A204.1 (cell line): ENCODE data around the gene SDHAF3.
"Not testable (repeated sequence)": the region's sequence is repeated elsewhere in the genome, so short reads cannot be mapped to it uniquely, and the experiment has no call there.

Source experiments
- FAIRE-seq: peaks from 2 replicates; lab custom pipeline; 2012; peaks lifted over from hg19 to GRCh38; lab: Jason Lieb, UNC

The SDHAF3 gene

DNA sequence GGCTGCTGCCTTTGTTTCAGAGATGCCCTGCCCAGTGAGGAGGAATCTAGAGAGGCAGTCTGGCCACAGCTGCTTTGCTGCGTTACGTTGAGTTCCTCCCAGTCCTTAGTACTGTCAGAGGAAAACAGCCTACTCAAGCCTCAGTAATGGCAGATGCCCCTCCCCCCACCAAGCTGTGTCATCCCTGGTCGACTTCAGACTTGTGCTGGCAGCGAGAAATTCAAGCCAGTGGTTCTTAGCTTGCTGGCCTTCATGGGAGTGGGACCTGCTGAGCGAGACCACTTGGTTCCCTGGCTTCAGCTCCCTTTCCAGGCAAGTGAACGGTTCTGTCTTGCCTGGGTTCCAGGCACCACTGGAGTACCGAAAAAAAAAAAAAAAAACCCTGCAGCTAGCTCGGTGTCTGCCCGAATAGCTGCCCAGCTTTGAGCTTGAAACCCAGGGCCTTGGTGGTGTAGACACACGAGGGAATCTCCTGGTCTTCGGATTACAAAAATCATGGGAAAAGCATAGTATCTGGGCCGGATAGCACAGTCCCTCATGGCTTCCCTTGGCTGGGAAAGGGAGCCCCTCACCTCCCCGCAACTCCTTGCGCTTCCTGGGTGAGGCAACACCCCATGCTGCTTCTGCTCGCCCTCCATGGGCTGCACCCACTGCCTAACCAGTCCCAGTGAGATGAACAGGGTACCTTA, 9.1 kb downstream of the SDHAF3 start:
- FAIRE-seq, result no peak

DNA sequence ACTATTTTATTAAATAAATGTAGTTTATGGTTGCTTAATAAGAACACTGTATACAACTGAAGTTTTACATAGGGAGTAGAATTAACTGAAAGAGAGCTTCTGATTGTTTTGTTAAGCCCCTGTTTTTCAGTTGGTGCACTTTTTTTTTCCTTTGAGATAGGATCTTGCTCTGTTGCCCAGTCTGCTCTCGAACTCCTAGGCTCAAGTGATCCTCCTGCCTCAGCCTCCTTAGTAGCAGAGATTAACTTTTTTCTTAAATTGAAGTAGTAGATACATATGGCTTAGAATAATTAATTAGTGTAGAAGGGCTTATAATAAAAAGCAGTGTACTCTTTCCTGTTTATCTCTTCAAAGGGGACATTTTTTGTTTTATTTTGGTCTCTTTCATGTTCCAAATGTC, 11.2 kb downstream of the SDHAF3 start:
- no peak for FAIRE-seq

GRCh38 chr7:97130417-97131139, 13.1 kb downstream of the SDHAF3 start:
- no peak for FAIRE-seq

GRCh38 chr7:97133159-97133558, 15.7 kb downstream of the SDHAF3 start:
- no peak for FAIRE-seq

DNA sequence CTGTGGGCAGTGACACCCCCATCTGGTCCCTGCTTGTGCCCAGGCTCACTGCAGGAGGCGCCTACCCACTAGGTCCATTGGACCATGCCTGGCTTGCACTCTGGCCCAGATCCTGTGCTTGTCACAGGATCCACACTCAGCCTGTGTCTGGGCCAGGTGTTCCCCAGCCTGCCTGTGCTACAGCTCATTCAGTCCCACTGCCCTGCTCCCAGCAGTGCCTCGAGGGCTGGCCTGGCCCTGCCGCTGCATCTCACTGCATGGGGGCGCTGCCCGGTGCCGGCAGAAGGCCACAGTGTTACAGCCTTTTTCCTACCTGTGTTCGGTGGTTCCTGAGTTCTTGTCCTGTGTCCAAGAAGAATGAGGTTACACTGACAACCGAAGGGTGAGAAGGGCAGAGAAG, 21.3 kb downstream of the SDHAF3 start:
- FAIRE-seq, result no peak

DNA sequence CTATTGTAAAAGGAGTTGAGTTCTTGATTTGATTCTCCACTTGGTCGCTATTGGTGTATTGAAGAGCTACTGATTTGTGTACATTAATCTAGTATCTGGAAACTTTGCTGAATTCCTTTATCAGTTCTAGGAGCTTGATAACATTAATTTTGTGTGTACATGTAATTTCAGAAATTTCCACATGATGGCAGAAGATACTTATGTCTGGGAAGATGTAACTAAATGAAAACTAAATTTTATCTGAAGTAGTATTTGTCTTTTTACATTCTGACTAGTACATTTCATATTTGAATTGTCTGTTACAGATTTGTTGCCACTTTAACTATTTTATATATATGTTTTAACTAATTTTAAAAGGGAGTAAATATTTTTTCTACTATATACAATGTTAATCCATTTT, 27.6 kb downstream of the SDHAF3 start:
- peak; percentile 99 for FAIRE-seq

GRCh38 chr7:97149843-97150242, 32.3 kb downstream of the SDHAF3 start:
- FAIRE-seq, result no peak

GRCh38 chr7:97155897-97156418, 38.5 kb downstream of the SDHAF3 start:
- FAIRE-seq, result peak; percentile 53

GRCh38 chr7:97159984-97160383, 42.5 kb downstream of the SDHAF3 start:
- FAIRE-seq, result not testable (repeated sequence)

DNA sequence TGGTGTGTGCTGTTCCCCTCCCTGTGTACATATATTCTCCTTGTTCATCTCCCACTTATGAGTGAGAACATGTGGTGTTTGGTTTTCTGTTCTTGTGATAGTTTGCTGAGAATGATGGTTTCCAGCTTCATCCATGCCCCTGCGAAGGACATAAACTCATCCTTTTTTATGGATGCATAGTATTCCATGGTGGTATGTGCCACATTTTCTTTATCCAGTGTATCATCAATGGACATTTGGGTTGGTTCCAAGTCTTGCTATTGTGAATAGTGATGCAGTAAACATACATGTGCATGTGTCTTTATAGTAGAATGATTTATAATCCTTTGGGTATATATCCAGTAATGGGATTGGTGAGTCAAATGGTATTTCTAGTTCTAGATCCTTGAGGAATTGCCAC, 44.1 kb downstream of the SDHAF3 start:
- not testable (repeated sequence) for FAIRE-seq

GRCh38 chr7:97166308-97166707, 48.8 kb downstream of the SDHAF3 start:
- no peak for FAIRE-seq

- FAIRE-seq, result no peak
Observed at GRCh38 chr7:97167176-97167575, 49.7 kb downstream of the SDHAF3 start.

DNA sequence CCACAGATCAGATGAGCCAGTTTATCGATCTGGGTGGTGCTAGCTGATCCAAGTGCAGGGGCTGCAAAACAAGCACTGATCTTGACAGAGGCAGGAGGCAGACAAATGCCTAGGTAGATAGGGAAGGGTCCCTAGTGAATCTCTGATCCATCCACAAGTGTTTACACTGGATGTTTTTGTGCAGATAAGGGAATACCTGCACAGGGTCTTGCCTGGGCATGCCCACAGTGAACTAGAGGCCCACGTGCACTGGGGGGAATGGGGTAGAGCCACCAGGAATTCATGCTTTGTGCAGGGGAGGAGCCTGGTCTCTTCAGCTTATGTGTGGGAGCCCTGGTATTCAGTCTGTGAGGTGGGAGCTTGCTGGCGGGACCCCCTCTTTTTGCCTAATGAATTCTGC, 50.3 kb downstream of the SDHAF3 start:
- FAIRE-seq, result no peak

DNA sequence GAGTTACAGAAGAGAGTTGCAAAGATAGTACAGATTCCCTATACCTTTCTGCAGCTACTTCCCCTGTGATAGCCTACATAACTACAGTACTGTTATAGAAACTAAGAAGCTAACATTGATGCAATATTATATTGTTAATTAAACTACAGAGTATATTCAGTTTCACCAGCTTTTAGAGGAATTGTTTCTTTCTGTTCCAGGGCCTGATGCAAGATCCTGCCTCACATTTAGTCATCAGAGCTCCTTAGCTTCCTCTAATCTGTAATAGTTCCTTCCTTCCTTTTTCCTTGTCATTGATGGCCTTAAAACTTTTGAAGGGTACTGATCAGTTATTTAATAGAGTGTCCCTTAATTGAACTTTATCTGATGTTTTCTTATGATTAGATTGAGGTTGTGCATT, 56.8 kb downstream of the SDHAF3 start:
- no peak for FAIRE-seq

GRCh38 chr7:97179454-97180104, 62.1 kb downstream of the SDHAF3 start:
- peak; percentile 93 for FAIRE-seq

DNA sequence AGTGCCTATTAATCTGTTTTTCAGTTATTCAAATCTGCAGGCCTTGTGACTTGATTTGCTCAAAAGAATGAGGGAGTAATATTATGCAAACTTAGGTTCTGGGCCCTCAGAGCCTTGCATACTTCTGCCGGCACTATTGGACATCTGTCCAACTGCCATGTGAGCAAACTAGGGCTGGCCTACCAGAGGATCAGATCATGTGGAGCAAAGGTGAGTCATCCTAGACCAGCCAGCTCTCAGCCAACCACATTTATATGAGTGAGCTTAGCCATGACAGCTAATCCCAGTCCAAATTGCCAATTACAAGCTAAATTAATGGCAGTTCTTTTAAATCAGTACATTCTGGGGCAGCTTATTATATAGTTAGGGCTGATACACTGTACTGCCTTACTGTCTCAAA, 69.6 kb downstream of the SDHAF3 start:
- FAIRE-seq, result no peak

DNA sequence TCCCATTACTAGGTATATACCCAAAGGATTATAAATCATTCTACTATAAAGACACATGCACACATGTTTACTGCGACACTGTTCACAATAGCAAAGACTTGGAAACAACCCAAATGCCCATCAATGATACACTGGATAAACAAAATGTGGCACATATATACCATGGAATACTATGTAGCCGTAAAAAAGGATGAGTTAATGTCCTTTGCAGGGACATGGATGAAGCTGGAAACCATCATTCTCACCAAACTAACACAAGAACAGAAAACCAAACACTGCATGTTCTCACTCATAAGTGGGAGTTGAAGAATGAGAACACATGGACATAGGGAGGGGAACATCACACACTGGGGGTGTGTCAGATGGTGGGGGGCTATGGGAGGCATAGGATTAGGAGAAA, 78.7 kb downstream of the SDHAF3 start:
- FAIRE-seq, result not testable (repeated sequence)

- FAIRE-seq, result no peak
Observed at GRCh38 chr7:97198596-97198995, 81.1 kb downstream of the SDHAF3 start.

DNA sequence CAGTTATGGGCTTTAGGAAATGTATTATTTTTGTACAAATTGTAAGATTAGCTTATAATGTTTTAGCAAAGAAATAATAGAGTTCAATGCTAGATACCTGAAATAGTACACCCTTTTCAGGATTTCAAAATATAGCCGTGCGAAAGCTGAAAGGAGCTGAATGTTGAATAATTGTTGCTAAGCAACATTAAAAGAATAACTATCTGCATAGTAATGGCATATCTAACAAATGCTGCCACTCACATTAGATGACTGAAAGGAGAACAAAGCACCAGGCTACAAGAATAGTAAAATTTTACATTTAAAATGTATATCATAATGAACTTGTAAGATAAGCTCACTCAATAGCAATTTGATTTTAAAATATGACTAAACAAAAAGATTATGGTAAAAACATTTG, 82.5 kb downstream of the SDHAF3 start:
- peak; percentile 14 for FAIRE-seq

DNA sequence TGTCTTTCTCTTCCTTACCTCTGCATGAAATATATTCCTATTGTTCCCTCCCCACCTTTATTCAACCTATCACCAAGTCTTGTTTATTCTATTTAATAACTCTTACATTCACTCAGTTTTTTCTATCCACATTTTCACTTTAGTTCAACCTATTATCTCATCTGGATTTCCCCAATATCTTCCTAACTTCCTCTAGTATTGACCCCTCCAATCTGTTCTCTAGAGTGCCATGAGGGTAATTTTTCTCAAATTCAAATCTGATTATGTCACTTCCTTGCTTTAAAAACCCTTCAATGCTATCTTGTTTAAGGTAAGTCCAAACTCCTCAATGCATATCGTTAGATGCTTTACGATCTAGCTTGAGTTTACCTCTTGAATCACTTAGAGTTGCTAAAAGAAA, 86.5 kb downstream of the SDHAF3 start:
- no peak for FAIRE-seq

GRCh38 chr7:97204821-97205220, 87.3 kb downstream of the SDHAF3 start:
- FAIRE-seq, result no peak

DNA sequence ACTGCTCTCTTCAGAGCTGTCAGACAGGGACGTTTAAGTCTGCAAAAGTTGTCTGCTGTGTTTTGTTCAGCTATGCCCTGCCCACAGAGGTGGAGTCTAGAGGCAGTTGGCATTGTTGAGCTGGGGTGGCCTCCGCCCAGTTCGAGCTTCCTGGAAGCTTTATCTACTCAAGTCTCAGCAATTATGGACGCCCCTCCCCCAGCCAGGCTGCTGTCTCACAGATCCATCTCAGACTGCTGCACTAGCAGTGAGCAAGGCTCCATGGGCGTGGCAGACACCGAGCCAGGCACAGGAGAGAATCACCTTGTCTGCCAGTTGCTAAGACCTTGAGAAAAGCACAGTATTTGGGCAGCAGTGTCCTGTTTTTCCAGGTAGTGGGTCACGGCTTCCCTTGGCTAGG, 98.1 kb downstream of the SDHAF3 start:
- FAIRE-seq, result no peak

GRCh38 chr7:97218767-97219166, 101.3 kb downstream of the SDHAF3 start:
- no peak for FAIRE-seq
